ENCODE measurements around the gene USH1C. TPM values are rescaled to one million over a fixed set of nuclear protein-coding genes. Genes with fewer than 3 reads are reported as not detected.

The USH1C gene
- total RNA-seq, 1 donor from 2014 or later: not detected

GRCh38 chr11:17548444-17548843, 4.2 kb upstream of the USH1C start:
- intact Hi-C loops (cut with micrococcal nuclease): no loop called here
- Mint-ChIP-seq H3K4me1 (peaks cover 8% of the 10 kb centered on the region), H3K27ac (no peak overlapping the region), H3K36me3 (ENCODE audit: low read depth) (no peaks in the 10 kb centered on the region), H3K4me3 (no peak overlapping the region), H3K27me3 (peaks cover 36% of the 10 kb centered on the region), H3K9me3 (no peaks in the 10 kb centered on the region)
- no peak for DNase-seq

GRCh38 chr11:17547932-17548331, 3.7 kb upstream of the USH1C start:
- Mint-ChIP-seq H3K4me3 (no peak overlapping the region), H3K36me3 (ENCODE audit: low read depth) (no peaks in the 10 kb centered on the region), H3K9me3 (no peaks in the 10 kb centered on the region), H3K27me3 (peaks cover 36% of the 10 kb centered on the region), H3K4me1 (peaks cover 8% of the 10 kb centered on the region), H3K27ac (no peak overlapping the region)
- intact Hi-C loops (cut with micrococcal nuclease): no loop called here
- DNase-seq: no peak

GRCh38 chr11:17547051-17547577, 2.9 kb upstream of the USH1C start, which contains the start of gene OTOG:
Gene OTOG (plus strand): TSS chr11:17547259. CDS start chr11:17547373, 114 bp downstream.
- Mint-ChIP-seq H3K36me3 (ENCODE audit: low read depth) (no peaks in the 10 kb centered on the region), H3K9me3 (no peaks in the 10 kb centered on the region), H3K27ac (no peak within 1 kb of the TSS), H3K4me3 (no peak within 1 kb of the TSS), H3K27me3 (peaks cover 42% of the 10 kb centered on the region), H3K4me1 (peaks cover 8% of the 10 kb centered on the region)
- intact Hi-C loops (cut with micrococcal nuclease): no loop called here
- DNase-seq: no peak

GRCh38 chr11:17546240-17546639, 2.0 kb upstream of the USH1C start:
- Mint-ChIP-seq H3K9me3 (no peaks in the 10 kb centered on the region), H3K4me1 (peaks cover 8% of the 10 kb centered on the region), H3K27ac (no peak overlapping the region), H3K4me3 (no peak overlapping the region), H3K27me3 (peaks cover 44% of the 10 kb centered on the region), H3K36me3 (ENCODE audit: low read depth) (no peaks in the 10 kb centered on the region)
- DNase-seq: no peak
- intact Hi-C loops (cut with micrococcal nuclease): no loop called here

GRCh38 chr11:17543574-17544180, 539 bp downstream of the USH1C start:
- Mint-ChIP-seq H3K9me3 (no peaks in the 10 kb centered on the region), H3K4me3 (no peak overlapping the region), H3K27ac (no peak overlapping the region), H3K27me3 (peaks cover 43% of the 10 kb centered on the region), H3K4me1 (peaks cover 3% of the 10 kb centered on the region), H3K36me3 (ENCODE audit: low read depth) (no peaks in the 10 kb centered on the region)
- intact Hi-C loops (cut with micrococcal nuclease): no loop called here
- DNase-seq: no peak

- H3K36me3 Mint-ChIP-seq (ENCODE audit: low read depth): no peaks in the 10 kb centered on the region
- H3K27me3 Mint-ChIP-seq: peaks cover 45% of the 10 kb centered on the region
- H3K9me3 Mint-ChIP-seq: no peaks in the 10 kb centered on the region
- H3K4me1 Mint-ChIP-seq: peaks cover 3% of the 10 kb centered on the region
- H3K4me3 Mint-ChIP-seq: no peak overlapping the region
- intact Hi-C loops (cut with micrococcal nuclease): no loop called here
- no peak for DNase-seq
- H3K27ac Mint-ChIP-seq: no peak overlapping the region
Measured at GRCh38 chr11:17543041-17543440, 1.2 kb downstream of the USH1C start.

GRCh38 chr11:17542249-17542648, 2.0 kb downstream of the USH1C start:
- Mint-ChIP-seq H3K27me3 (peaks cover 47% of the 10 kb centered on the region), H3K4me3 (no peak overlapping the region), H3K27ac (no peak overlapping the region), H3K9me3 (no peaks in the 10 kb centered on the region), H3K4me1 (peaks cover 3% of the 10 kb centered on the region), H3K36me3 (ENCODE audit: low read depth) (no peaks in the 10 kb centered on the region)
- no peak for DNase-seq
- intact Hi-C loops (cut with micrococcal nuclease): no loop called here

GRCh38 chr11:17541330-17541885, 2.8 kb downstream of the USH1C start:
- DNase-seq: no peak
- Mint-ChIP-seq H3K4me1 (peaks cover 2% of the 10 kb centered on the region), H3K27ac (no peak overlapping the region), H3K36me3 (ENCODE audit: low read depth) (no peaks in the 10 kb centered on the region), H3K4me3 (no peak overlapping the region), H3K9me3 (no peaks in the 10 kb centered on the region), H3K27me3 (peaks cover 44% of the 10 kb centered on the region)
- intact Hi-C loops (cut with micrococcal nuclease): no loop called here

GRCh38 chr11:17540807-17541206, 3.4 kb downstream of the USH1C start:
- intact Hi-C loops (cut with micrococcal nuclease): no loop called here

GRCh38 chr11:17538731-17539130, 5.5 kb downstream of the USH1C start:
- DNase-seq: no peak
- intact Hi-C loops (cut with micrococcal nuclease): no loop called here
- Mint-ChIP-seq H3K9me3 (no peaks in the 10 kb centered on the region), H3K4me1 (no peaks in the 10 kb centered on the region), H3K4me3 (no peak overlapping the region), H3K27me3 (peaks cover 31% of the 10 kb centered on the region), H3K36me3 (ENCODE audit: low read depth) (no peaks in the 10 kb centered on the region), H3K27ac (no peak overlapping the region)

More at GRCh38 chr11:17540807-17541206, 3.4 kb downstream of the USH1C start:
- H3K27me3 Mint-ChIP-seq: peaks cover 38% of the 10 kb centered on the region
- no peaks in the 10 kb centered on the region for H3K9me3 Mint-ChIP-seq
- H3K27ac Mint-ChIP-seq: no peak overlapping the region
- DNase-seq: no peak
- H3K36me3 Mint-ChIP-seq (ENCODE audit: low read depth): no peaks in the 10 kb centered on the region
- H3K4me1 Mint-ChIP-seq: peaks cover 2% of the 10 kb centered on the region
- H3K4me3 Mint-ChIP-seq: no peak overlapping the region

GRCh38 chr11:17538054-17538453, 6.2 kb downstream of the USH1C start:
- H3K9me3 Mint-ChIP-seq: no peaks in the 10 kb centered on the region
- DNase-seq: no peak
- no peak overlapping the region for H3K27ac Mint-ChIP-seq
- intact Hi-C loops (cut with micrococcal nuclease): no loop called here
- no peaks in the 10 kb centered on the region for H3K4me1 Mint-ChIP-seq
- peaks cover 28% of the 10 kb centered on the region for H3K27me3 Mint-ChIP-seq
- H3K4me3 Mint-ChIP-seq: no peak overlapping the region
- H3K36me3 Mint-ChIP-seq (ENCODE audit: low read depth): no peaks in the 10 kb centered on the region

GRCh38 chr11:17537261-17537660, 7.0 kb downstream of the USH1C start:
- Mint-ChIP-seq H3K36me3 (ENCODE audit: low read depth) (no peaks in the 10 kb centered on the region), H3K27me3 (peaks cover 24% of the 10 kb centered on the region), H3K27ac (no peak overlapping the region), H3K4me1 (no peaks in the 10 kb centered on the region), H3K9me3 (no peaks in the 10 kb centered on the region), H3K4me3 (no peak overlapping the region)
- intact Hi-C loops (cut with micrococcal nuclease): no loop called here
- DNase-seq: no peak

GRCh38 chr11:17535488-17535887, 8.7 kb downstream of the USH1C start:
- no peak for DNase-seq
- intact Hi-C loops (cut with micrococcal nuclease): no loop called here
- H3K9me3 Mint-ChIP-seq: no peaks in the 10 kb centered on the region
- no peaks in the 10 kb centered on the region for H3K36me3 Mint-ChIP-seq (ENCODE audit: low read depth)
- no peaks in the 10 kb centered on the region for H3K4me1 Mint-ChIP-seq
- no peak overlapping the region for H3K27ac Mint-ChIP-seq
- no peak overlapping the region for H3K4me3 Mint-ChIP-seq
- peaks cover 23% of the 10 kb centered on the region for H3K27me3 Mint-ChIP-seq

GRCh38 chr11:17533778-17534415, 10.3 kb downstream of the USH1C start:
- Mint-ChIP-seq H3K36me3 (ENCODE audit: low read depth) (no peaks in the 10 kb centered on the region), H3K27me3 (peaks cover 23% of the 10 kb centered on the region), H3K4me1 (no peaks in the 10 kb centered on the region), H3K9me3 (no peaks in the 10 kb centered on the region), H3K4me3 (no peak overlapping the region), H3K27ac (no peak overlapping the region)
- DNase-seq: no peak
- intact Hi-C loops (cut with micrococcal nuclease): no loop called here

All from activated CD4-positive, alpha-beta T cell treated with anti-CD3 and anti-CD28 coated beads, Interleukin-2, amount 10 ng/mL, durations not matched to agents 24 days and 14 days (primary cell).